Left lung (tissue), 10 donors: ENCODE measurements around the gene CHRNB4. TPM values are rescaled to one million over a fixed set of nuclear protein-coding genes. Genes with fewer than 3 reads are reported as not detected.

Experiments
- ATAC-seq: fragments of 200-7000 bp; cut with Tn5 transposase; one replicate; pipeline ENCODE4 v1.9.1; 2020; ENCODE audit warnings: moderate library complexity
- DNase-seq, 4 donors: peaks; one replicate each; pipeline ENCODE4 v3.0.0-alpha.2; 2013 to 2020
- H3K27ac ChIP-seq, 2 donors: fragments of 200-600 bp; sonication (generic) in 1 of 2; one replicate each; pipeline versions ENCODE4 v1.5.0 to v1.8.0; 2020 to 2021
- H3K27me3 ChIP-seq, 2 donors: fragments of 200-600 bp; sonication (generic) in 1 of 2; one replicate each; pipeline versions ENCODE4 v1.5.0 to v1.8.0; 2020 to 2021
- H3K36me3 ChIP-seq, 2 donors: fragments of 200-600 bp; sonication (generic) in 1 of 2; one replicate each; pipeline versions ENCODE4 v1.5.0 to v1.8.0; 2020 to 2021
- H3K4me1 ChIP-seq, 2 donors: fragments of 200-600 bp; one replicate each; pipeline ENCODE4 v1.8.0; 2021
- H3K4me3 ChIP-seq, 2 donors: fragments of 200-600 bp; sonication (generic) in 1 of 2; one replicate each; pipeline versions ENCODE4 v1.5.0 to v1.8.0; 2020 to 2021; ENCODE audit warnings: mild to moderate bottlenecking in 1 of 2
- H3K9me3 ChIP-seq, 2 donors: fragments of 200-600 bp; sonication (generic) in 1 of 2; one replicate each; pipeline versions ENCODE4 v1.5.0 to v1.8.0; 2020 to 2021
- intact Hi-C, 2 donors: fragments of 100-400 bp; cut with DNase I; formaldehyde crosslinking; loops; one replicate each; pipeline versions ENCODE4 v1.11.2 to v1.14.2; 2022
- polyA plus RNA-seq, 6 donors: library from polyadenylated mRNA; unstranded; fragments of 120-200 nt; gene quantifications; one replicate each; pipeline ENCODE4 v1.2.1, GENCODE V29; 2013; ENCODE audit not compliant: insufficient read length in 6 of 6
- total RNA-seq, 2 donors: library from RNA; stranded (reverse); fragmentation: NEBNext Ultra II Directional; extraction: Animal tissue kit (Norgen Biotek cat#: 25700); gene quantifications; one replicate each; pipeline ENCODE4 v1.2.1, GENCODE V29; 2021
- TF ChIP-seq, protein P1 (sequence below), 2 donors: fragments of 200-600 bp; sonication (generic) in 1 of 2; IDR thresholded peaks; one replicate each; pipeline versions ENCODE4 v1.5.0 to v1.8.0; 2021; ENCODE audit warnings: antibody characterized with exemption in 2 of 2
- donor health status: DM: no; HTN: yes; CAD: no.
- donor health status: DM: no; HTN: no; CAD: no.

Gene CHRNB4
- total and polyA plus RNA-seq, 8 donors = 0.24 to 0.40 (median 0.30) TPM; not detected in 2

- Histone ChIP-seq H3K27me3 (no peaks in the 10 kb centered on the region), H3K4me1 (no peaks in the 10 kb centered on the region), H3K4me3 (no peak overlapping the region), H3K9me3 (no peaks in the 10 kb centered on the region), H3K27ac (no peak overlapping the region), H3K36me3 (no peaks in the 10 kb centered on the region)
- DNase-seq = no peak
- intact Hi-C loops = no loop called here
- no peak for ATAC-seq
- TF ChIP-seq, protein P1, sequence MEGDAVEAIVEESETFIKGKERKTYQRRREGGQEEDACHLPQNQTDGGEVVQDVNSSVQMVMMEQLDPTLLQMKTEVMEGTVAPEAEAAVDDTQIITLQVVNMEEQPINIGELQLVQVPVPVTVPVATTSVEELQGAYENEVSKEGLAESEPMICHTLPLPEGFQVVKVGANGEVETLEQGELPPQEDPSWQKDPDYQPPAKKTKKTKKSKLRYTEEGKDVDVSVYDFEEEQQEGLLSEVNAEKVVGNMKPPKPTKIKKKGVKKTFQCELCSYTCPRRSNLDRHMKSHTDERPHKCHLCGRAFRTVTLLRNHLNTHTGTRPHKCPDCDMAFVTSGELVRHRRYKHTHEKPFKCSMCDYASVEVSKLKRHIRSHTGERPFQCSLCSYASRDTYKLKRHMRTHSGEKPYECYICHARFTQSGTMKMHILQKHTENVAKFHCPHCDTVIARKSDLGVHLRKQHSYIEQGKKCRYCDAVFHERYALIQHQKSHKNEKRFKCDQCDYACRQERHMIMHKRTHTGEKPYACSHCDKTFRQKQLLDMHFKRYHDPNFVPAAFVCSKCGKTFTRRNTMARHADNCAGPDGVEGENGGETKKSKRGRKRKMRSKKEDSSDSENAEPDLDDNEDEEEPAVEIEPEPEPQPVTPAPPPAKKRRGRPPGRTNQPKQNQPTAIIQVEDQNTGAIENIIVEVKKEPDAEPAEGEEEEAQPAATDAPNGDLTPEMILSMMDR (IDR thresholded peaks at IDR 0.05) = no peak
These were observed 26.7 kb upstream of the CHRNB4 start for GRCh38 chr15:78667578-78668236.

DNA sequence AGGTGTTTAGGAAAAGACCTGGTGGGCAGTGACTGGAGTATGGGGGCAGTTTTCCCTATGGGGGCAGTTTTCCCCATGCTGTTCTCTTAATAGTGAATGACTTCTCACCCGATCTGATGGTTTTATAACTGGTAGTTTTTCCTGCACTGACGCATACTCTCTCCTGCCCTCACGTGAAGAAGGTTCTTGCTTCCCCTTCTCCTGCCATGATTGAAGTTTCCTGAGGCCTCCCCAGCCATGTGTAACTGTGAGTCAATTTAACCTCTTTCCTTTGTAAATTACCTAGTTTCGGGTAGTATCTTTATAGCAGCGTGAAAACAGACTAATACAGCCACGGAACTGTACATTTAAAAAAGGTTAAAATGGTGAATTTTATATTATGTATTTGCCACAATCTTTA lies 25.0 kb upstream of the CHRNB4 start:
- no peaks in the 10 kb centered on the region for H3K36me3 ChIP-seq
- H3K27ac ChIP-seq = no peak overlapping the region
- H3K4me1 ChIP-seq = no peaks in the 10 kb centered on the region
- no peaks in the 10 kb centered on the region for H3K9me3 ChIP-seq
- no peak overlapping the region for H3K4me3 ChIP-seq
- TF ChIP-seq, protein P1 (IDR thresholded peaks at IDR 0.05) = no peak
- no peaks in the 10 kb centered on the region for H3K27me3 ChIP-seq
- intact Hi-C loops = no loop called here
- ATAC-seq (no peak), DNase-seq (no peak)

GRCh38 chr15:78663703-78664102 lies 22.7 kb upstream of the CHRNB4 start:
- ATAC-seq (no peak), DNase-seq (no peak)
- H3K4me3 ChIP-seq = no peak overlapping the region
- H3K27me3 ChIP-seq = no peaks in the 10 kb centered on the region
- H3K36me3 ChIP-seq = no peaks in the 10 kb centered on the region
- TF ChIP-seq, protein P1 (IDR thresholded peaks at IDR 0.05) = no peak
- no peaks in the 10 kb centered on the region for H3K4me1 ChIP-seq
- H3K27ac ChIP-seq = no peak overlapping the region
- intact Hi-C loops = no loop called here
- no peaks in the 10 kb centered on the region for H3K9me3 ChIP-seq

DNA sequence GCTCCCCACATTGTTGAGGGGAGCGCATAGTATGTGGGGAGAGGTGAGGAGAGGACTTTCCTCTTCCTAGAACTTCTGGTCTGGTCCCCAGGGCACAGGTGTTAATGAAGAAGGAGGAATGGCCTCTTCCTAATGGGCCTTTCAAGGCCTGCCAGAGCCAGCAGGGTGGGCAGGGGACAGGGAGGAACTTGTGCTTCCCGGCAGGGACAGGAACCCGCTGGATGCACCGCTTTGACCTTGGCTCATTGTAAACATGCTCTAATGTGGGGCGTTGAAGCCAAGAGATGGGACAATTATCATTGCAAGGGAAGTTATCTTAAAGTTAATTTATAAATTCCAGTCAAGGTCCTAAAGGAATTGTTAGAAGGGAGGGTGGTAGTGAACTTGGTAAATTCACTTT lies 21.0 kb upstream of the CHRNB4 start:
- DNase-seq (no peak), ATAC-seq (no peak)
- TF ChIP-seq, protein P1 (IDR thresholded peaks at IDR 0.05) = no peak
- no peaks in the 10 kb centered on the region for H3K27me3 ChIP-seq
- no peak overlapping the region for H3K4me3 ChIP-seq
- H3K9me3 ChIP-seq = no peaks in the 10 kb centered on the region
- H3K4me1 ChIP-seq = no peaks in the 10 kb centered on the region
- H3K36me3 ChIP-seq = no peaks in the 10 kb centered on the region
- intact Hi-C loops = no loop called here
- H3K27ac ChIP-seq = no peak overlapping the region

DNA sequence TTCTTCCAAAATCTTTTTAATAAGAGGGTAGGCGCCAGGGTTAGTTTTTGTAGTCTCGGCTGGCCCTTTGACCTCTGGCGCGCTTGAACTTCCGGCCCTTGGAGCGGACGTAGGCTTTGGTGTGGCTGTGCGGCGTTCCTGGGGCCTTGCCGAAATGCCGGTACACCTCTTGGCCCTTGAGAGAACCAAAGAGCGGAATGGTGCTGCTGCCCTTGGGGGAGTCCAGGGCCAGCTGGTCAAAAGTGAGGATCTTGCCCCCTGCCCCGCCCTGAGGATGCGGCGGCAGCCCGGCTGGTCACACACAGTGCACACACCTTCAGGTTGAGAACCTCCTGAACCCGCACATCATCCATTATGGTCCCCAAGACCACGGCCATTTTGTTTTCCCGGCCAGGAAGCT lies 20.0 kb upstream of the CHRNB4 start:
- H3K27me3 ChIP-seq = no peaks in the 10 kb centered on the region
- TF ChIP-seq, protein P1 (IDR thresholded peaks at IDR 0.05) = no peak
- ATAC-seq (no peak), DNase-seq (no peak)
- no peak overlapping the region for H3K4me3 ChIP-seq
- H3K36me3 ChIP-seq = no peaks in the 10 kb centered on the region
- H3K9me3 ChIP-seq = no peaks in the 10 kb centered on the region
- no peaks in the 10 kb centered on the region for H3K4me1 ChIP-seq
- no peak overlapping the region for H3K27ac ChIP-seq
- intact Hi-C loops = no loop called here
